Effector CD4-positive, alpha-beta T cell (primary cell): ENCODE results near the gene GPC6.

Experiments
- DNase-seq: peaks from one replicate; pipeline ENCODE4 v3.0.0-alpha.2; 2020

Gene GPC6

GRCh38 chr13:93872786-93873347, 646.3 kb downstream of the GPC6 start:
- DNase-seq = no peak

GRCh38 chr13:93875547-93875946, 648.9 kb downstream of the GPC6 start:
- DNase-seq = no peak

GRCh38 chr13:93876236-93876635, 649.6 kb downstream of the GPC6 start:
- no peak for DNase-seq

- no peak for DNase-seq
Measured at GRCh38 chr13:93878675-93879074, 652.1 kb downstream of the GPC6 start.

GRCh38 chr13:93881411-93881810, 654.8 kb downstream of the GPC6 start:
- DNase-seq = no peak

- no peak for DNase-seq
Measured at GRCh38 chr13:93882086-93882651, 655.6 kb downstream of the GPC6 start.

DNA sequence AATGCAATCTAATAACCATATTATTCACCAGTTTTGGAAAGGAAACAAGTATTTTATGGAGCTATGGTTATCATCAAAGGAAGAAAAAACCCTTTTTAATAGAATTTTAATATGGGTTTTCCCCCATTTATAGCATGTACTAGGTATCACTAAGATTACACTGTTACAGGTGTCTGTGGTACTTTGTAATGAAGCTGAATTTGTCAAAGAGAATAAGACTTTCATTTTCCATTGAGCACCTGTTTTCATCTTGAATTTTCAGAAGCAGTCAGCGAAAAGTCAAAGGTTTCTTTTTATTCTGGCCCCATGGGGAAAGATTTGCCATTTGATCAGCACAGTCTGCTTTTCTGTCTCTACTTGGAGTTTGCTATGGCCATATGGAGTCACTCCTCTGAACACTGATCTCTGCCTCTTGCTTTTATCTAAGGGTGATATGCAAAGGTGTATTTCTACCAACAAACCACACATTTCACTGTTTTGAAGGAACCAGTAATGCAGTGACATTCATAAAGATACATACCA, 662.9 kb downstream of the GPC6 start:
- no peak for DNase-seq

DNA sequence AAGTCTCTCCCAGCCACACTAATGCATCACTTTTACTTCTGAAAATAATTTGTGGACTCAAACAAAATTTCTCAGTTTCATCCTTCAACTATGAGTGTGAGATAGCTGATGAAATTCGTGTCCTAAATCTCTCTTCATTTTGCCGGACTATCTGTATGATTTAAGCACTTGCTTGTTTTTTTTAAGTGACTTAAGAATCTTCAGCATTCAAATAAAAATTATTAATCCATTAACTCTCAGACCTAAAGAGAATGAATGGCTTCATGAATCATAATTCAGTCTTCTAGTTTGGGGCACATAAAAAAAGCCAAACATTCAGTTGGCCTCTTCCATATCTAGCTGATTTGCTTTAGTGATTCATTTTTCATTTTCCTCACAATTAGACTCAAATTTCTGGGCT, 673.4 kb downstream of the GPC6 start:
- no peak for DNase-seq

DNA sequence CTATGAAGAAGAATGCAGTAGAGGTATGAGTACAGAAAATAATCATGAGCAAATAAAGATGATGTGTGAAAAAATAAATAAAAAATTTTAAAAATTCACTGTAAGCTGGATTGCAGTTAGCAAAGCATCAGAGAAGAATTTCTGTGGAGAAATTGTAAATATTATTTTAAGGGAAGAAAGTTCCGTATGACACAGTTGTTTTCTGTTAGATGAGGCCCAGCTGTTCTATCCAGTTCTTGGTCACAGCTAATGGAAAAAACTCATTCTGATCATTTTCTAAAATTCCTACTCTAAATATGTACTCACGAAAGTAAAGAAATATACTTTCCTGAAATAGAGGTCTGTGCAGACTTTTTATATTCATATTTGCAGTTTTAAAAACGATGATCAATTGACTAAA, 674.1 kb downstream of the GPC6 start:
- DNase-seq = no peak

- no peak for DNase-seq
Measured at GRCh38 chr13:93903909-93904308, 677.3 kb downstream of the GPC6 start.

- DNase-seq = no peak
Measured at GRCh38 chr13:93915269-93915809, 688.7 kb downstream of the GPC6 start.

- no peak for DNase-seq
Measured at GRCh38 chr13:93922063-93922855, 695.7 kb downstream of the GPC6 start.

DNA sequence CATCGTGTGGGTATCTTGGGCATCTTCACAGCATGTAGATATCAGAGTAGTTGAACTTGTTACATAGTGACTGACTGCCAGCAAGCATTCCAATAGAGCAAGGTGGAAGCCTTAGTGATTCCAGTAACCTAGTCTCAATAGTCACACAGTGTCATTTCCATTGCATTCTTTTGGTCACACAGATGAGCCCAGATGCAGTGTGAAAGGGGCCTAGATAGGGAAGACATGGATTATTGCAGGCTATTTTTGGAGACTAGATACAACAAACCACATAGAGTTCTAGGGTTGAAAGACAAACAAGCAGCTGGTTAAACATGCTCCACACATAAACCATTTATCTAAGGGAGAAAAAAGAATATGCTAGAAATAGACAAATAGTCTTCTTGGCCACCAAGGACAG, 699.4 kb downstream of the GPC6 start:
- DNase-seq = no peak

DNA sequence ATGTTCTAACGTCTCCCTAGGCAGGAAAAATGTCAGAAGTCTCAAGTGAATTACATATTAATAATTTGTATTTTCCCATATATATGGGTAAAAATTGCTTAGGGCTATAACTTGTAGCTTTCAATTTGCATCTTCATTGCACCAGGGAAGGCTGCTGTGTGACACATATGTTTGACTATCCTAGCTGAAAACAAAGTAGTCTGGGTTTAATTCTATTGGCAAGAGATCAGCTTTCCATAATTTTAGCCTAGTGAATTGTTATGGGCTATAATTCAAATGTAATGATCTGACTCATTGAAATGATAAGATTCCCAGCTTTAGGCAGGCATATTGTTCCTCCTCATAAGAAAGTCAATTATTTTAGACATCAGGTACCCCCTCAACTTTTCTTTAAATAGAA, 699.8 kb downstream of the GPC6 start:
- no peak for DNase-seq

DNA sequence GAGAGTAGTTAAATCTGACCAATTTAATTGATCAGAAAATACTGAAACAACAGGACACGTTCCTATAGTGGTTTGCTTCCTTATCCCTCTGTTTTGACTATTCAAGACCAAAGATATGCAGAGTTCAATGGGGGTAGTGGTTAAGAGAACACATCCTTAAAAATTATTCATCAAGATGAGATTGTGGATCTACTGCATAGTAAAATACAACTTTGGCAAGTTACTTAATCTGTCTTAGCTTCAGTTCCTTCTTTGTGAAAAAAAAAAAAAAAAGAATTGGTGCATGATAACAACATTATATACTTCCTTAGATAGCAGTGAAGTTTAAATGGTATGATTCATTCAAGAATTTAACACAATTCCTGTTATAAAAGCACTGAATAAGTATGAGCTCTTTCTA, 700.8 kb downstream of the GPC6 start:
- DNase-seq = no peak

DNA sequence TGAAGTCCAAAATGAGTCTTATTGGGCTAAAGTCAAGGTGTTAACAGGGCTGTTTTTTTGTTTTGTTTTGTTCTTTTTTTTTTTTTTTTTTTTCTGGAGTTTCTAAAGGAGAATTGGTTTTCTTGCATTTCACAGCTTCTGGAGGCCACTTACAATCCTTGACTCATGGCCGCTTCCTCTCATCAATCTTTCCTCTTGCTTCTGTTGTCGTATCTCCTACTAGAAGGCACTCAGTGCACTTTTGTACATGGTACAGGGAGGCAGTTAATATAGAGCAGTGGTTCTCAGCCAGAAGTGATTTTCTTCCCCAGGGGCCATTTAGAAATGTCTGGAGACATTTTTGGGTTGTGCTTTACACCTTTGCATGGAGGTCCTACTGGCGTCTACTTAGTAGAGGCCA, 706.3 kb downstream of the GPC6 start:
- no peak for DNase-seq

GRCh38 chr13:93936901-93937300, 710.3 kb downstream of the GPC6 start:
- DNase-seq = no peak

DNA sequence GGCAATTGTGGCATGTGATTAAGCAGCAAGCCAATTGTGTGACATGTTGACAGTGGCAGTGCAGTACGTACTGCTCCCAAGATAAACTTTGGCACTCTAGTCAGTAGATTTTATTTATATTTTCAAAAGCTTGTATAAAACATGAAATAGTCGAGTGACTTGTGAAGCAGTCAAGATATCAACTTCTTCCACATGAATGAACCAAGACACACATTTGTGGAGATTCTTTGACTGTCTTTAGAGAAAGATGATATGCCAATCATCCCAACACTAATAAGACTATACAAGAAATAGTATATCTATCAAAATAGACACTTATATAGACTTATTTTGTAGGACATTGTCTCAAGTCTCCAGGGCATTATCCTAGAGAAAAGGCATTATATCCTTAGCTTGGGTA, 714.8 kb downstream of the GPC6 start:
- no peak for DNase-seq

DNA sequence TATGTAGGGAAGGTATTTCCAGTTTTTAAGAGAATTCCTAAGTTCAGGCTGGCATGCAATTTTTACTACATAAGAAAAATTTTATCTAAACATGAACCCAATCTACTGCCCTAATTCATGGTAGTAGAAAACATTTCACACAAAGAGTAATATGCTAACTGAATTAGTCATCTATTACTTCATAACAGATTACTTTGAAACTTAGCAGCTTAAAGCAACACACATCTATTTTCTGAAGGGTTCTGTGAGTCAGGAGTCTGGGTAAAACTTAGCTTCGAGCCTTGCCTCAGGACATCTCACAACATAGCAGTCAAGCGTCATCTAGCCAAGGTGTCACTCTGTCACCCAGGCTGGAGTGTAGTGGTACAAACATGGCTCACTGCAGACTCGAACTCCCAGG, 715.4 kb downstream of the GPC6 start:
- no peak for DNase-seq

GRCh38 chr13:93945621-93946020, 719.0 kb downstream of the GPC6 start:
- DNase-seq = no peak

- no peak for DNase-seq
Measured at GRCh38 chr13:93946994-93947393, 720.4 kb downstream of the GPC6 start.

DNA sequence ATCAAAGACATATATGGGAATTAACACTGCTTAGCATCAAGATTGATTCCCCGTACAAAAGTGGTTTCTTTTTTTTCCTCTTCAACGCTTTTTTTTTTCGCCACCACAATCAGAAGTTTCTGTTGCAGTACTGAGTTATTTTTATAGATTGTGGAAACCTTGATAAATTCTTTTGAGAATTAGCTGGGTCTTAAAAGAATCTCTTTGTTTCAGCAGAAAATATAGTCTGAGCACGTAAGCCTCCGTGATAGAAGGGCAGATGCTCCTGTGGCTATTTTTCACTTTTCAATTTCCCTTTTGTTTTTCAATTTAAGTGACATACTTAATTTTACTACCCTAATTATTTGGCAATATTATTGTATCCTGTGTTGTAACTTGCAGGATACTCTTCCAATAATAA, 721.0 kb downstream of the GPC6 start:
- DNase-seq = no peak

DNA sequence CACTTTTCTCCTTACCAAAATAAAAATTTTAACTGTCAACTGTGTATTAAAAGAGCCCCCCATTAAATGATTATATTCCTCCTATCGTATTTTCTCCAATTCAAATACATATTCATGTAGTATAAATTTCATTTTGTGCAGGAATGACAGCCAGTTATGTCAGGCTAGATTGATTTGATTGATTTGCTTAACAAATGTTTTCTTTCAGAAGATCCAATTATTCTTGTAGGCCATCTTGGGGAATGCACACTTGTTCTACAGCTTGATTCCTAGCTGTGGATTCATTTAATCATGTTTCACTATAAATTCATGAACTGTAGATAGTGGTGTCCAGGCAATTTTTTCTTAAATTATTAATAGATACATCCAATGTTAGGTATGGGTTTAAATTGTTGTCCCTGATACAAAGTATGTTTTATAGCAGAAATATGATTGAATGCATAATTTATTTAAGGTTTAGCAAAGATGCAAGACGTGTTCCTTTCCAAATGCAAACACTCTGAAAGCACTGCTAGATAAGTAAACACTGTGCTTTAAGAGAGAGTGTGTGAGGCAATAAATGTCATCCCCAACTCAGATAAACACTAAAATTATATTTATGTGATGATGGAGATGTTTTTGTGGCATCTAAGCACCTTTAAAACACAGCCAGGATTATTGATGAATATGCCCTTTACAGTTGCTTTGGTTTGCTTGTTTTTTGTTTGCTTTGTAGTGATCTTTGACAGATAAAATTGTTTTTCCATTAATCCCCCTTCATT, 721.7 kb downstream of the GPC6 start:
- DNase-seq = no peak
